ENCODE data around the gene WFIKKN2.

The WFIKKN2 gene

DNA sequence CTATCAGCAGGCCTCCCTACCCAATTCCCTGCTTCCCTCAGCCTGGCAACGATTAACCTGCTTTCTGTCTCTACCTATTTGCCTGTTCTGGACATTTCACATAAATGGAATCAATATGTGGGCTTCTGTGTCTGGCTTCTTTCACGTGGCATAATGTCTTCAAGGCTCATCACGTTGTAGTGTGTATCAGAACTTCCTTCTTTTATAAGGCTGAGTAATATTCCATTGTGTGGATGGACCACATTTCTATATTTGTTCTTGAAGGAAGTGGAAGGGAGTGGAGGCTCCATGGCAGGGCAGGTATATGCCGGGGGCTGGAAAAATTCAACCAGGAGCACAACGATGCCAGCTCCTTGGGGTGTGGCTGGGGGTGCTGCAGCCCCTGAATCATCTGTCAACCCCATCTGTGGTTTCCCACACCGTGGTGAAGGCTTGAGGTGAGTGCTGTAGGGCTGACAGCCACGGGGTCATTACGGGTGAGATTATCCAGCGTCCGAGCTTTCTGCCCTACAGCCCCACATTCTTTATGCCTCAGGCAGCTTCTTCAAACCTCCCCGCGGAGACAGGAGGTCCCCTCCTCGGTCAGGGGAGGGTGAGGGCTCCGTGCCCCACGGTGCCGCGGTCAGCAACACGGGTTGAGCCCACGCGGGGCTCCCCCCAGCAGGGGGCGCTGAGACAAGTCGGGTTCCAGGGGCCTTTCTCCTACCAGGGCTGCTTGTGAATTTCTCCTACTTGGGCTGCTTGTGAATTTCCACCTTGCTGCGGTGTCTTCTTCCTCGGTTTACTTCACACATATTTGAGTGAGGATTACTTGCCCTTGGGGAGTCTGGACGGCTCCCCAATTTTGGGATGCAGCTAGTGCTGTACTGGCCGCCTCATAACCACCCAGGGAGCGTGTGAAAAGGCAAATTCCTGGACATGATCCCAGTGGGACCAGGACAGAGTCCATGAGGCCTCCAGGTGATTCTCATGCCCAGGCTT lies 18.3 kb upstream of the WFIKKN2 start:
- CTCF ChIA-PET = interaction anchor here (0.7 to 2.7 kb wide), 12 partner anchors 9 to 54 kb away, joined by 3 to 7 read pairs (median 4); partner anchors contain the start of gene WFIKKN2

DNA sequence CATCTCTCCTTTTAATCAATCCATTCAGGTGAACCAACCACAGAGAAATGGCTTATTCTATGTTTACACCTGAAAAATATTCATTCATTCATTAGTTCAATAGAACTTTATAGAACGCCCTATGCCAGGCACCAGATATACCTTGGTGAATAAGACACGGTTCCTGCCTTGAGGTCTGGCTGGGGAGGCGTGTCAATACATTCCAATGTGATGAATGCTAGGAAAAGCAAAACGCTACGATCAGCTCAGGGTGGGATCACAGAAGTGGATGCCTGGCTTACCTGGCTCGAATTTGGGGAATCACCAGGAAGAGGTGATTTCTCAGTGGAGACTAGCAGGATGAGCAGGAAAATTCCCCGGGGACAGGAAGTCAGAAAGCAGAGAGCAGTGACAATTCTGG lies 17.5 kb upstream of the WFIKKN2 start:
- ChIA-PET CTCF (interaction anchor here (0.9 to 2.7 kb wide), 4 partner anchors 8 to 17 kb away, joined by 3 to 7 read pairs (median 6); partner anchors contain the start of gene WFIKKN2), POLR2A (no interaction called here)
- DNase-seq (ENCODE audit: extremely low spot score) = no peak

More for the DNA sequence above, 18.3 kb upstream of the WFIKKN2 start:
- POLR2A ChIA-PET = no interaction called here
- DNase-seq (ENCODE audit: extremely low spot score) = peak; percentile 79
- TF ChIP-seq LEF1 (IDR thresholded peaks at IDR 0.05; ENCODE audit: borderline replicate concordance) (no peak), FOXA1 (IDR thresholded peaks at IDR 0.05) (no peak), FOXK2 (IDR thresholded peaks at IDR 0.05) (no peak), NFRKB (IDR thresholded peaks at IDR 0.05) (no peak), FOXM1 (IDR thresholded peaks at IDR 0.05; ENCODE audit: borderline replicate concordance) (no peak), HDGF (IDR thresholded peaks at IDR 0.05; ENCODE audit: borderline replicate concordance) (no peak)

GRCh38 chr17:50818261-50818660 lies 17.1 kb upstream of the WFIKKN2 start:
- TF ChIP-seq FOXA1 (IDR thresholded peaks at IDR 0.05) (no peak), ARNT (IDR thresholded peaks at IDR 0.05) (no peak), FOXM1 (IDR thresholded peaks at IDR 0.05; ENCODE audit: borderline replicate concordance) (no peak), LEF1 (IDR thresholded peaks at IDR 0.05; ENCODE audit: borderline replicate concordance) (no peak), L3MBTL2 (conservative IDR thresholded peaks at IDR 0.05) (no peak), FOXK2 (IDR thresholded peaks at IDR 0.05) (no peak), BHLHE40 (IDR thresholded peaks at IDR 0.05; ENCODE audit: borderline replicate concordance) (no peak), TARDBP (IDR thresholded peaks at IDR 0.05) (no peak), ELF4 (IDR thresholded peaks at IDR 0.05) (no peak), CTBP1 (IDR thresholded peaks at IDR 0.05; ENCODE audit: borderline replicate concordance) (no peak), ZNF384 (IDR thresholded peaks at IDR 0.05) (no peak), SP1 (IDR thresholded peaks at IDR 0.05) (no peak), HDGF (IDR thresholded peaks at IDR 0.05; ENCODE audit: borderline replicate concordance) (no peak), NFRKB (IDR thresholded peaks at IDR 0.05) (no peak), SUZ12 (IDR thresholded peaks at IDR 0.05) (no peak)
- TF ChIP-seq, protein P1, sequence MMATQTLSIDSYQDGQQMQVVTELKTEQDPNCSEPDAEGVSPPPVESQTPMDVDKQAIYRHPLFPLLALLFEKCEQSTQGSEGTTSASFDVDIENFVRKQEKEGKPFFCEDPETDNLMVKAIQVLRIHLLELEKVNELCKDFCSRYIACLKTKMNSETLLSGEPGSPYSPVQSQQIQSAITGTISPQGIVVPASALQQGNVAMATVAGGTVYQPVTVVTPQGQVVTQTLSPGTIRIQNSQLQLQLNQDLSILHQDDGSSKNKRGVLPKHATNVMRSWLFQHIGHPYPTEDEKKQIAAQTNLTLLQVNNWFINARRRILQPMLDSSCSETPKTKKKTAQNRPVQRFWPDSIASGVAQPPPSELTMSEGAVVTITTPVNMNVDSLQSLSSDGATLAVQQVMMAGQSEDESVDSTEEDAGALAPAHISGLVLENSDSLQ (IDR thresholded peaks at IDR 0.05) = no peak
- ChIA-PET POLR2A (no interaction called here), CTCF (interaction anchor here (0.9 to 2.7 kb wide), 4 partner anchors 12 to 23 kb away, joined by 4 to 7 read pairs (median 6); partner anchors contain the start of gene WFIKKN2)
- no peak for DNase-seq (ENCODE audit: extremely low spot score)

More for the DNA sequence above, 17.5 kb upstream of the WFIKKN2 start:
- no peak for TF ChIP-seq NFRKB (IDR thresholded peaks at IDR 0.05)
- no peak for TF ChIP-seq SUZ12 (IDR thresholded peaks at IDR 0.05)
- TF ChIP-seq ZNF384 (IDR thresholded peaks at IDR 0.05) = no peak
- no peak for TF ChIP-seq ARNT (IDR thresholded peaks at IDR 0.05)
- TF ChIP-seq FOXA1 (IDR thresholded peaks at IDR 0.05) = no peak
- TF ChIP-seq L3MBTL2 (conservative IDR thresholded peaks at IDR 0.05) = no peak
- TF ChIP-seq, protein P1 (IDR thresholded peaks at IDR 0.05) = no peak
- TF ChIP-seq LEF1 (IDR thresholded peaks at IDR 0.05; ENCODE audit: borderline replicate concordance) = no peak
- TF ChIP-seq SP1 (IDR thresholded peaks at IDR 0.05) = no peak
- no peak for TF ChIP-seq HDGF (IDR thresholded peaks at IDR 0.05; ENCODE audit: borderline replicate concordance)
- TF ChIP-seq BHLHE40 (IDR thresholded peaks at IDR 0.05; ENCODE audit: borderline replicate concordance) = no peak
- no peak for TF ChIP-seq FOXK2 (IDR thresholded peaks at IDR 0.05)
- no peak for TF ChIP-seq TARDBP (IDR thresholded peaks at IDR 0.05)
- no peak for TF ChIP-seq CTBP1 (IDR thresholded peaks at IDR 0.05; ENCODE audit: borderline replicate concordance)

GRCh38 chr17:50818921-50819657 lies 16.3 kb upstream of the WFIKKN2 start:
- CTCF ChIA-PET = interaction anchor here (0.5 to 2.7 kb wide), 4 partner anchors 13 to 101 kb away, joined by 3 to 7 read pairs (median 4); no protein-coding TSS in a partner anchor
- POLR2A ChIA-PET = no interaction called here
- no peak for DNase-seq (ENCODE audit: extremely low spot score)
- TF ChIP-seq FOXK2 (IDR thresholded peaks at IDR 0.05) (no peak), ARNT (IDR thresholded peaks at IDR 0.05) (no peak), ELF4 (IDR thresholded peaks at IDR 0.05) (no peak)

DNA sequence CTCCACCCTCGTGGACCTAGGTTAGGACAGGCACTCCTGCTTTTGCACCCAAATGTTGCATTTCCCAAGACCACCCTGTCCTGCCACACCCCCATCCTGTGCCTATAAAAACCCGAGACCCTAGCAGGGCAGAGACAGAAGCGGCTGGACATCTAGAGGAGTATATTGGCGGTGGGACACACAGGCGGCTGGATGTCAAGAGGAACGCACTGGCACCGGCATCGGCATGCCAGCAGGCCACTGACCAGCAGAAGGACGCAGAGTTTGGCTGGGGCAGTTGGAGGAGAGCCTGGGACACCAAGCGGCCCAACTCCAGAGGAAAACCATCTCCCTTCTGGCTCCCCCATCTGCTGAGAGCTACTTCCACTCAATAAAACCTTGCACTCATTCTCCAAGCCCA lies 14.7 kb upstream of the WFIKKN2 start:
- ChIA-PET CTCF (interaction anchor here (1.1 kb wide), 1 partner anchor 38 kb away, joined by 3 read pairs; no protein-coding TSS in a partner anchor), POLR2A (no interaction called here)

More for the DNA sequence above, 14.7 kb upstream of the WFIKKN2 start:
- DNase-seq (ENCODE audit: extremely low spot score) = no peak
- TF ChIP-seq, protein P1 (IDR thresholded peaks at IDR 0.05) = no peak
- no peak for TF ChIP-seq L3MBTL2 (conservative IDR thresholded peaks at IDR 0.05)
- TF ChIP-seq NFRKB (IDR thresholded peaks at IDR 0.05) = no peak
- TF ChIP-seq SUZ12 (IDR thresholded peaks at IDR 0.05) = no peak
- TF ChIP-seq CTBP1 (IDR thresholded peaks at IDR 0.05; ENCODE audit: borderline replicate concordance) = no peak
- TF ChIP-seq SP1 (IDR thresholded peaks at IDR 0.05) = no peak
- TF ChIP-seq HDGF (IDR thresholded peaks at IDR 0.05; ENCODE audit: borderline replicate concordance) = no peak
- TF ChIP-seq ZNF384 (IDR thresholded peaks at IDR 0.05) = no peak
- no peak for TF ChIP-seq BHLHE40 (IDR thresholded peaks at IDR 0.05; ENCODE audit: borderline replicate concordance)
- no peak for TF ChIP-seq TARDBP (IDR thresholded peaks at IDR 0.05)
- no peak for TF ChIP-seq ELF4 (IDR thresholded peaks at IDR 0.05)
- no peak for TF ChIP-seq LEF1 (IDR thresholded peaks at IDR 0.05; ENCODE audit: borderline replicate concordance)
- no peak for TF ChIP-seq FOXK2 (IDR thresholded peaks at IDR 0.05)
- no peak for TF ChIP-seq FOXA1 (IDR thresholded peaks at IDR 0.05)

Measured in HEK293T (cell line).